ENCODE data around the gene SPON2.

Gene SPON2

DNA sequence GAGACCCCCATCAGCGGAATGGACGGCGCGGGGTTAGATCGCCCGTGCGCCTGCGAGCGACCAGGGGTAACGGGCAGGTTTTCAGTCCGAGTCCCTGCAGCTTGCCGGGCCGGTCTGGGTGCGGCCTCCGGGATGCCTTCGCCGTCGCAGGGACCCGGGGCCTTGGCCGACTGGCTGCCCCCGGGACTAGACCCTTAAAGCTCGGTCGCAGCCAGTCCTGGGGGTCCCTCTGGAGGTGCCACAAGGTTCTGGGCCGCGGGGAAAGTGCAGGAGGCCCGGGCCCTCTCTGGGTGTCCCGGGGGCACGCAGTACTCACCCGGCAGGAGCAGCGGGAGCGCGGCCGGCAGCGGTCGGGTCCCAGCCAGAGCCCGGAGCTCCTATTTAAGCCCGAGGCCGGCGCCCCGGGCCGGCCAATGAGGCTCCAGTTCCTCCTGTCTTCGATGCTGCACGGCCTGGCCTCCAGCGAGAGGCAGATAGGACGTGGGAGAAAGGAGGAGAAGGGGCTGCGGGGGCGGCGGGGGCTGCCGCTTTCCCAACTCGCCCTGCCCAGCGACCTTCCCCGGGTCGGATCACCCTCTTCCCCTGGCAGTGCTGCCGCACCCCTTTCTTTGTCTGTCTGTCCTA is at the start of gene SPON2:
SPON2 (minus strand) TSS at position 356 of the 624 bp plus-strand sequence.
- peak; percentile 70 for DNase-seq

DNA sequence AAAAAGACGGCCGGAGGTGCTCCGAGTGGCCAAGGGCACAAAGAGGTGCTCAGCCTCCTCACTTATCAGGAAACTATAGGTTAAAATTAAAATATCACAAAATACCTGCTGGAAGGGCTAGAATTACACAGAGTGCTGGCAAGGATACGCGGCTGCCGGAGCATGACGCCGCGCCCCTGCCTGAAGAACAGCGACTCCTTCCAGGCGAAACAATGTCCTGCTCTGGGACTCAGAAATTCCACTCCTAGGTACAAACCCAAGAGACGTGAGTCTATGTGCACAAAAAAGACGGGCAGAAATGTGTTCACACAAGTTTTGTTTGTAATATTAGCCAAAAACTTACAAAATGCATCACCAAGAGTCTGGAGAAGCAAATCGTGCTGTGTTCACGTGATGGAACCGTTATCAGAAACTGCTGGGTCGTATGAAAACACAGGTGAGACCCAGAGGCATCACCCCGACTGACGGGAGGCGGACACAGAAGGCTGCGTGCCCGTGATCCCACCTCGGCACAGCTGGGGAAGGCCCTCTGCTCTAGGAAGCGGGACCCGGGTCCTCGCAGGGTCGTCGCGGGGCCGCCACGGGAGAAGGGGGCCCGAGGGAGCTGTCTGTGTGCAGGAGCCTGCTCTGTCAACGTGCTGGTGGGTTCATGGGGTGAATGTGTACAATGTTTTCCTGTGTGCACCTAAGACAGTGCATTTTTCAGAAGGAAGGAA is 48.9 kb upstream of the SPON2 start:
- no peak for DNase-seq

DNA sequence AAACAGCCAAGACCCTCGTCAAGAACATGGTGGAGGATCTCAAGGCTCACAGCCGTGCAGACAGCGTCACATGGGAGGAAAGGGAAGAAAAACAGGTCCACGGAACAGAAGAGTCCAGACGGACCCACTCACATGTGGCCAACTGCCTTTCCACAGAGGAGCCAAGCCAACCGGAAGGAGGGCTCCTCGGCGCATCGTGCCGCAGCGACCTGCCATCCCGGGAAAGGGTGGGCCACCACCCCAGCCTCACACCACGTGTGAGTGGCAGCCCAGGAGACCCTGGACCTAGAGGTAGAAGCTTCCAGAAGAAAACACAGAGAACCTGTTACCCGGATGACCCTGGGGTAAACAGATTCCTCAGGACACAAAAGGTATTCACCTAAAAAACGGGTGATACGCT is 48.2 kb upstream of the SPON2 start:
- DNase-seq, result no peak

DNA sequence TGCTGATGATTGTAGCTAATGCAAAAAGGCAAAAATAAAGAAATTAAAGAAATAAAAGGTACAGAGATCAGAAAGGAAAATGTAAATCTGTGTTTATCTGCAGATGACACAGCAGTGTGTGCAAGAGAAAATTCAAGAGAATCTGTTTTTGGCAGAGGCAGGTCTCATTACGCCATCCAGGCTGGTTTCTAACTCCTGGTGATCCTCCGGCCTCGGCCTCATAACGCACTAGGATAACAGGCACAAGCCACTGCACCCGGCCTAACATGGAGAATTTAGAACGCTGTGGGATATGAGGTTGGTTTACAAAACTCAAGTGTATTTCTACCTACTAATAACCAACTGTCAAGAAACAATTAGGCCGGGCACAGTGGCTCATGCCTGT is 47.2 kb upstream of the SPON2 start:
- no peak for DNase-seq

DNA sequence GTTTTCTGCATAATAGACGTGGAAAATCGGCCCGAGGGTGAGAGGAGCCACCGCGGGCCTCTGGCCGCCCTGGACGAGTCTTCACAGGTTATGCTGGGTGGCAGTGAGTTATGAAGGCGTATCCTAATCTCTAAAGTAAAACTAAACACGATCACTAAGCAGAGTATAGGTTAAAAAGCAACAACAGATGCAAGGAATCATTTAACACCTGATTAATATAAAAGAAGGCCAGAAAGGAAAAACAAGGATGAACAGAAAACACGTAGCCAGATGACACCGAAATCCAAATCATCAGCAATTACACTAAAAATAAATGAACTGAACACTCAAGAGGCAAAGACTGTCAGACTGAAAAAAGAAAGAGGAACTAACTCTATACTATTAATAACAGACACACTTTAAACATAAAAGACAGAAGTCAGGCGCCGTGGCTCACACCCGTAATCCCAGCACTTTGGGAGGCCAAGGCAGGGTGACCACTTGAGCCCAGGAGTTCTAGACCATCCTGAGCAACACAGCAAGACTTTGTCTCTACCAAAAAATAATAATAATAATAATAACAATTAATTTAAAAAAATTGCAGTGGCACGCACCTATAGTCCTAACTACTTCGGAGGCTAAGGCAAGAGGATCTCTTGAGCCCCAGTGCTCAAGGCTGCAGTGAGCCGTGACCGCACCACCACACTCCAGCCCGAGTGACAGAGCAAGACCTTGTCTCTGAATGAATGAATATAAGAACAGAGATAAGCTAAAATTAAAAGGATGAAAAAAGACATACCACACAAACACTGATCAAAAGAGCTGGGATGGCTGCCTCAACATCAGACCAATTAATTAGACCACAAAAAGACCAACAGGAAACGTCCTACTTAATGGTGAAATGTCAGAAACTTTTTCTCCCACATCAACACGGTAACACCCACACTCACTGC is 46.5 kb upstream of the SPON2 start:
- no peak for DNase-seq

DNA sequence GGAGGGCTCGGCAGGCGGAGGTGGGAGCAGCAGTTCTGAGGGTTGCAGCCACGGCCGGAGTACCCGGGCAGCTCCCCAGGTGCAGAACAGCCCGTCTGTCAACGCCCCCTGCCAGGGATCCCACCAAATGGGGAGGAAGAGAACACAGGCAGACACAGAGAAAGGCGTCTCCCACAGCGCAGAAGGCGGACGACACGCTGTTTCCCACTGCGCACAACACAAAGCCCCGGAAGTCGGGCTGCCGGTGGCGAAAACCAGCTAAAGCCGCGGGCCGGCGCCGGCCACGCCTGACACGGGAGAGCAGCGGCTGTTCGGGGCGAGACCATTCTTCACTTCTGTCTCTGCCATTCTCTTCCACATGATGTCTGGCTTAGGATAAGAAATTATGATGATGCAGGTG is 45.0 kb upstream of the SPON2 start:
- no peak for DNase-seq

DNA sequence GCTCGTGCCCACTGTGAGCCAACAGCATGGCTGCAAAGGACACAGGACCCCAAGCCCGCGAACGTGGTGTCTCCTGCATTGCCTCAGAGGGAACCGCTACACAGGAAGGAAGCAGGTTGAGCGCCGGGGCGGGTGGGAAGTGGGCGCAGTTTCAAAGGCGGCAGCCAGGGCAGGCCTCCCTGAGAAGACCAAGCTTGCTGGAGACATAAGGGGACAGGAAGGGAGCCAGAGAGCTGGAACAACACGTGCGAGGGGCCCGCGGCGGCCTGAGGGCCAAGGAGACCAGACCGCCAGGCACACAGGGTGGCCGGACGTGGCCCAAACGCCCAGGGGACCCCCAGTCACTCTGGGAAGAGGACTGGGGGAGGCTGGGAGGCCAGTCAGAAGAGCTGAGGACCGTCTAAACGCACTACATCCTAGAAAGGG is 44.5 kb upstream of the SPON2 start:
- no peak for DNase-seq

DNA sequence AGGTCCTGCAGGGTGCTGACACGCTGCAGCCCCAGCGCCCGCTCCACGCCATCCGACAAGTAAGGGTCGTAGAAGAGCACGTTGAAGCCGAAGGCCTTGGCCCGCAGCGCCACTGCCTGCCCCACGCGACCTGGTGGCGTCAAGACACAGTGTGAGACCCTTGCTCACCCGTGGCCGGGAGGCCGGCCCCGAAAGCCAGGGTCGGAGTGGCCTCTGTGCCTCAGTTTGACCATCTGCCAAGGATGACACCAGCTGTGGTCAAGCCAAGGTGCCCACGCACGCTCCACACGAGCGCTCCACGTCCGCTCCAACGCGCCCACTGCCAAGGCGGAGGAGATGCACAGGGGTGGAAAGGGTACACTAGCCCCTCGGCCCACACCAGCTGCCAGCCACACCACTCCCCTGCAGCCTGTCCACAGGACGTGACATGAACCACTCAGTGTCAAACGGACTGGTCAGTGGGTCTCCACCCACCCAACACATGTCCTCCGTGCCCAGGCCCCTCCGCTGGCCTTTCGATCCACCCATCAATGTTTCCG is 43.8 kb upstream of the SPON2 start:
- no peak for DNase-seq

DNA sequence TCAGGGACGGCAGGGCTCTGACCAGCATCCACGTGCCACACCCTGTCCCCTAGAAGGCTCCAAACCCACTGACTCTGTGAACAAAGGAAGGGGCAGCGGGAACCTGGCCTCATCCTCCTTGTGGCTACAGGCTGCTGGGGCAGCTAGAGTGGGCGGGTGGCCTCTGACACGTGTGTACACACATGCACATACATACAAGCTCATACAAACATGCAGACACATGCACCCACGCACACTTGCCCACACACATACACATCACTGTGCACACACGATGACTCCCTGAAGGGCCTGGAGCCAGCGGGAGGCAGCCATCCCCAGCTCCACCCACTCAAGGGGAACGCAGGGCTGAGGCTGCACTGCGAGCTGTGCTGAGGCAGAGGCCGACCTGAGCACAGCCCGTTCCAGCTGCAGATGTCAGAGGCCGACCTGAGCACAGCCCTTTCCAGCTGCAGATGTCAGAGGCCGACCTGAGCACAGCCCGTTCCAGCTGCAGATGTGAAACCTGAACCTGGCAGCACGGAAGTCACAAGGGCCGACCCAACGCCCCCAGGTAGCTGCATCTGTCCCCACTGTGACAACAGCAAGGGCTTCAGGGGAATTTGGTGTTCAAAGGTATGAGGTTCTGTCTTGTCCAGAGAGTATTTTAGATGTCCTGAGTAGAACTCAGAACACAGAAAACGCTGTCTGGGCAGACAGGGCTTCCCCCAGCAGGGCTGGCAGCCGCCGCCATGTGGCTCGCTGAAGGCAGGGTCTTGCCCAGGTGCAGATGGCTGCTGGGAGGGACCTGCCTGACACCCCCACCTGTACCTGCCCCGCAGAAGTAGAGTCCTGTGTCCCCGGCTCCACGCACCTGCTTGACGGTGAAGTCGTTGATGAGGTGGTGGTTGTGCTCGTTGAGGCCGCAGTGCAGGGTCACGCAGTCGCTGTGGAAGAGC is 43.0 kb upstream of the SPON2 start:
- no peak for DNase-seq

DNA sequence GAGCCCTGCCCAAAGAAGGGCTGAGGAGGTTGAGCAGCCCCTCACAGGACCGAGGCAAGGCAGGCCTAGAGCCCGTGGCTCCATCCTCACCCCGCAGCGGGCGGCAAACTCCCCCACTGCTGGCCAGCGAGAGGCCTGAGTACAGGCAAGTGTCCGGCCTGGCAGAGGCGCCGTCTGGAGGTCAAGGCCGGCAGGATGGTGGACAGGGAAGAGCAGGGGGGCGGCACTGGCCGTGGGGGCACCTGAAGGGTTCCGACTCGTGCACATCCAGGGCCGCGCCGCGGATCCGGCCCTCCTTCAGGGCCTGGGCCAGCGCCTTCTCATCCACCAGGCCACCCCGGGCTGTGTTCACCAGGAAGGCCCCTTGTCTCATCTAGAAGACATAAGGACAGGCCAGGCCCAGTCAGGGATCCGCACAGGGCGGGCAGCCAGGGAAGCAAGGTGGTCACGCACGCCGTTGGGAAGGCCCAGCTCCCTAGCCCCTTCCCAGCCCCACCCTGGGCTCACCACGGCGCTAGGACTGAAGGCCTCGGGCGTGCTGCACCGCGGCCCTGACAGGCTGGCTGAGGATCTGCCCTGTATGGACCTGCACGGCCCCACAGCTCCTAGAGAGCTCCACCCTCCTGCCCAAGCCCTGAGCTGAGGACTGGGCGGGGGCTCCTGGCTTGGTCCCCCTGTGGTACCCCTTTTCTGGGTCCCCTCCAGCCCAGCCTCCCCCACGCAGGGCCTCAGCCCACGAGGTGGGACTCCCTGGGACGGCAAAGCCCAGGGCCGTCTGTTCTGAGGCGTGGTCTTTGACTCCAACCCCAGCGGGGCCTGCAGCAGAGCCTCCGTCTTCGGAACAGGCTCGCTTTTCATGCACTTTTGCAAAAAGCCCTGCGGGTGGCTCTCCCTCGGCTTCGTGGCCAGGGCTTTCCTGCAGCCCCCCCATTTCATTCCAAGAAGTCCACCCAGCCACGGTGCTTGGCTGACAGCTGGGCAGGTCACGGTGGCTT is 42.0 kb upstream of the SPON2 start:
- no peak for DNase-seq

DNA sequence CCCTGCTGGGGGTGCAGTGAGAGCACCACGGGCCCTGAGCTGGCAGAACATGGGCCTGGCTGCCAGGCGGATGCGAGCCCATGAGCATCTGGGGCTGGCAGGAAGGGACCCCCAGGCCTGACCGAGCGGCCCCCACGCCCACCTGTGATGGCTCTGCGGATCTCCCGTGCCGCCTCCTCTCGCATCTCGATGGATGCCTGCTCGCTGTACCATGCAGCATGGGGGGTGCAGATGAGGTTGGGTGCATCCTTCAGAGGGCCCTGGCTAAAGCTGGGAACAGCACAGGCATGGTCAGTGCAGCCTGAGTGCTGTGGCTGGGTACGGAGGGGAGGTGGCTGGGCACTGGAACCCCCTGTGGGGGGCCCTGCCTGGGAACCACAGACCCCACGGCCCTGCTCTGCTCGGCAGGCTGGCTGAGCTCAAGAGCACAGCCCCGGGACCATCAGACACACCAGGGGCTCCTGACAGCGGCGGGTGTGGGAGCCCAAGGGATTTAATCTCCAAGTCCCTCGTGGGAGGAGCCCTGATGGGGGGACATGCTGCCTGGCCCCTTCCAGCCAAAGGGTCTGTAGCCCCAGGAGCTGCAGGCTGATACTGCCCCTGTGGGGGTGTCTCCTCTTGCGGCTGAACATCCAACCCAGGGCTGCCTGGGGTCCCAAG is 41.1 kb upstream of the SPON2 start:
- DNase-seq, result no peak

DNA sequence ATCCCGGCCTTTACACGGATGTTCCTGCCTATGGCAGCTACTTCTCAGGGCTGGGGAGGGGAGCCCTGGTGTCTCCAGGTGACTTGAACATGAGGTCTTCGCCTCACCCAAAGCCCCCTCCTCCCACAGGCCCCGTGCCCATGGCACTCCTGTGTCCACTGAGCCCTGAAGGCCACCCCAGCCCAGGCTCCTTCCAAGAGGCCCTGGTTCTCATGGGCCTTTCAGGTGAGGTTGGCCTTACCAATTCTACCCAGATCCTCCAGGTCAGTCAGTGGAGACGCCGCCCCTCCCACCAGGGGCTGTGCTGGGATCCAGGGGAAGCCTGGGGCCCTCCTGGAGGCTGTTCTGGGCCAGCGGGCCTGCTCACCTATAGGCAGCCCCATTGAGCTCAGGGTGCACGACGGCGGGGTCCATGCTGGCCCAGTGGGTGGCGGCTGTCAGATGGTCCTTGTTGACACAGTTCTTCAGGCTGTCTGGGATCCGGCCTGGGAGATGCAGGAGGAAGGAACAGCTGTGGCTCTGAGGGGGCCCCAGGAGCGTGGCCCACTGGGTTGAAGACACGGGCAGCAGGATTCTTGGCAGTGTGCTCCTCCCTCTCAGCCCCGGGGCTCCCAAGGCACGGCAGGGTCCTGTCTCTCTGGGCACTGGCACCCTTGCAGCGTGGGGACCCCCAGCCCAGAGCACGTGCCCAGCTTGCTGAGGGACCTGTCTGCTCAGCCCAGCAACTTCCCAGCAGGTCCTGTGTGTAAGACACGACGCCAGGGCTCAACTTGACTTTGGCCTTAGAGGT is 40.4 kb upstream of the SPON2 start:
- no peak for DNase-seq

DNA sequence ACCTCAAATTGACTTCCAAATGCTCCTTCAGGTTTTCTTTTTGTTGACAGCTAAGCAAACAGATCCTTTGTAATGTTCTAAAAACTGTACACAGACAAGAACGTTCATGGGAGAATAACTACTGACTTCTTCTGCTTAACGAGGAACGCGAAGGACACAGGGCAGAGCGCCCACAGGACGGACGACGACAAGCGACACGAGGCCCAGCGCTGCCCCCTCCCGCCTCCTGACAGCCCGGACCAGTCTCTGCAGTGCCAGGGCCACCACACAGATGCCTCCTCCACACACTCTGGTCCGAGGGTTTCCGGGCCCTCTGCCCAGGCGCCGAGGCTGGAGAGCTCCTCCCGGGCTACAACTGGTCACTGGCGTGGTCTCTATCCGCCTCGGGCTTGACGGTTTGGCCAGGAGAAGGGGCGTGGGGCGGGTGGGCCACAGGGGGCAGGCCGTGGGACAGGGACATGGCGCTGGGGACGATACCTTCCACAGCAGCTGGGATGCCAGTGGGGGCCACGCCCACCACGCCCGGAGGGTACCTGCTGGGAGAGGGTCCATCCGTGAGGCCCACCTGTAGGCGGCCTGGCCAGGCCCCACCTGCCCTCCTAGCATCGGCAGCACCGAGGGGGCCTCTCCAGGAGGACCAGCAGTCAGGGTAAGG is 39.6 kb upstream of the SPON2 start:
- DNase-seq, result no peak

DNA sequence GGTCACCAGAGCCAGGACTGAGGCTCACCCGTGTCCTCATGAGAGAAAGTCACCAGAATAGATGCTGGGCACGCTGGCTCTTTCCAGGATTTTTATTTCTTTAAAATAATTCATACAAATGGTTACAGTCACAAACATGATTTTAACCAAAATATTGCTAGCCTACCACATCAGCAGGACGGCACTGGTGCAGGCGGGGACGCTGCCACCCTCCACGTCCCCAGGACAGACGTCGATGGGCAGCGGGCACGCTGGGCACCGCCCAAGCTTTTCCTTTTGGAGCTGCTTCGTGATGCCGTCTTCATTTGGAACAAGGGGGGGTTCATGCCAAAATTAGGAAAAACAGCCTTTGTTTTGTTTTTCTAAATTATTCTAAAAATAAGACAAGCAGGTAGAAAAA is 39.0 kb upstream of the SPON2 start:
- no peak for DNase-seq

DNA sequence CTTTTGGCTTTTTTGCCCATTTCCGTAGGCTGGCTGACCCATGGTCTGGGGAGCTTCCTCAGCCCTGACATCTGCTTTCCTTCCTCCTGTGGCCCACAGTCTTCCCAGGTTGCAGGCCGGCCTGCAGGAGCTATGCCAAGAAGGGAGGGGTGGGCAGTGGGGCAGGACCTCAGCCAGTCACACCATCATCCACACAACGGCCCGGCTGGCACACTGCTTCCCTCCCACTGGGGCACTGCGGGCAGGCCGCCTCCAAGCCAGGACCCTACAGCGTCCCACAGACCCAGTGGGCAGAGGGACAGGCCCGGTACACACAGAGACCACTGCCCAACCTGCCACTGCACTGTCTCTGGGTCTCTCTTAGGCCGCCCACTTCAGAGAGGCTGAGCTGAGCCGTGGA is 38.6 kb upstream of the SPON2 start:
- DNase-seq, result no peak

DNA sequence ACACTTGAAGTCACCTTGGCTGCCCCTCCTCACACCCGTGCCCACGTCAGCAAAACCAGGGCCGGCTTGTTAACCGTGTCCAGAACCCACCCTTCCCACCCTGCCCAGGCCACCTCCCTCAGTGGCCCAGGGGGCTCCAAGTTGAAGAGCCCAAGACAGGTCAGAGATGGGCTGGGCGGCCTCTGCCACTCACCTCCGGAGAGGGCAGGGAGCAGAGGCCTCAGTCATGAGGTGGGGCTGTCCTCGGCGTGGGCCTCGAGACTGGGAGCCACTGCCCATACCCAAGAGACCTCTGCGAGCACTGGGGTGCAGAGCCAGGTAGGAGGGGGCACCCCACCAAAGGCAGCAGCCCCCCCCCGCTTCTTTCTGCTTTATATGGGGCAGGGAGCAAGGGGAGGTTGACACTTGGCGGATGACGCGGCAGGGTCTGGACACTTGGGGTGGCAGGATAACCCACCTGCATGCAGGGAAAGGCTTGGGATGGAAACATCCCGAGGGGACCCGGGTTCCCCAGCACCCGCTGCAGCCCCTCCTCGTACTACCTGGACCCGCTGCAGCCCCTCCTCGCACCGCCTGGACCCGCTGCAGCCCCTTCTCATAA is 38.0 kb upstream of the SPON2 start:
- no peak for DNase-seq

DNA sequence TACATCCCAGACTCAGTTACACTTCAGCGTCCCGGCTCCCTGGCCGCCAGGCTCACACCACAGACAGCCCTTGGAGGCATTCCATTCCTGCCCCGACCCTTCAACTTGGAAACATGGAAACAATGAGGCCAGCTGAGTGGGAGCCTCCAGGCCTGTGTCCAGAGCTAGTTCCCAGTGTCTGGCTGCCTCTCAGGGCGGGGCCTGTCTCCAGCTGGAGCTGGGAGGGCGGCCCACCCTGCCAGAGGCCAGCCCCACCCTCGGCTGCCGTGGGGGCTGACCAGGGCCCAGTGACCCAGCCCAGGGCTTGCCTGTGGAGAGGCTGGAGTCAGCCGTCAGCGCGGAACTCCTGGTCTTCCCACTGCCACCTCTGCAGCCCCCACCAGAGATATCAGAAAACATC is 37.4 kb upstream of the SPON2 start:
- peak; percentile 87 for DNase-seq

DNA sequence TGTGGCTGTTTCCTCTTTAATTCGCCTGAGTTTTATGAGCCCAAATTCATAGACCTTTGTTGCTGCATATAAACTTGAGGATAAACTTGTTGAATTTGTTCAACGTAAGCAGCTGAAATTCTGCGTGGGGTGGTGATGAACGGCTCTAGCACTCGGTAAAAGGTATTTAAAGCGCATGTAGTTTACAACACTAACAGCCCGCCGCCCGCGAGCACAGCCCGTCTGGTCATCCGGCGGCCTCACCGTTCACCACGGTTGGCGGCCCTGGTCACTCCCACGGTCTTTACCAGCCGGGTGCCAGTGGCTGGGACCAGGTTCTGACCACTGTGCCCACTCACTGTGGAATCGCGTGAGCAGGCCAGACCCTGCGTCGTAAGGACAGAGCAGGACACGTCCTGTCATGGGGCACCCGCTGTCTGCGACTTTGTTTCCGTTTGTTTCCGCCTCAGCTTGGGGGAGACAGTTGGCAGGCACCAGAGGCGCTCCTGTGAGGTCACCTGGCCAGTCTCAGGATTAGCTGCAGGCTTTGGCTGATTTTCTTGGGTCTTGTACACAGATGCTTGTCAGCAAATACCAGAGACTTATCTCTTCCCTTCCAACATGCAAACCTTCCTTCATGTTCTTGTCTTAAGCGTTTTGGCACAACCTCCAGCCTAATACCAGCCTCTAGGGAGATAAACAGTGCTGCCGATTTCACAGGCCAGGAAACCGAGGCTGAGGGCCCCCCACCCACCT is 36.8 kb upstream of the SPON2 start:
- DNase-seq, result peak; percentile 51

Data from right forelimb (tissue), 1 donor.